HG03575 (cell line): ENCODE measurements around the gene SFPQ.
"Not testable (repeated sequence)": the region's sequence is repeated elsewhere in the genome, so short reads cannot be mapped to it uniquely, and the experiment has no call there.

Experiments
- ATAC-seq: cut with Tn5 transposase; IDR thresholded peaks from one replicate; pipeline ENCODE4 v1.9.1; 2021; ENCODE audit not compliant: unreplicated experiment, insufficient number of reproducible peaks, low FRiP score; ENCODE audit errors: extremely low read depth

The SFPQ gene

GRCh38 chr1:35145892-35146549 lies 46.9 kb downstream of the SFPQ start:
- not testable (repeated sequence) for ATAC-seq

GRCh38 chr1:35143737-35144508 lies 49.0 kb downstream of the SFPQ start:
- ATAC-seq: no peak

GRCh38 chr1:35142728-35143127 lies 50.2 kb downstream of the SFPQ start:
- not testable (repeated sequence) for ATAC-seq

GRCh38 chr1:35142294-35142693 lies 50.7 kb downstream of the SFPQ start:
- not testable (repeated sequence) for ATAC-seq

GRCh38 chr1:35137590-35137989 lies 55.4 kb downstream of the SFPQ start:
- ATAC-seq: not testable (repeated sequence)

- ATAC-seq: no peak
These were observed 56.2 kb downstream of the SFPQ start for GRCh38 chr1:35136780-35137179.
